CD8-positive, alpha-beta memory T cell (primary cell): Measurements from ENCODE around the gene PRICKLE3. TPM values are rescaled to one million over a fixed set of nuclear protein-coding genes. Genes with fewer than 3 reads are reported as not detected.
"Not testable (repeated sequence)": the region's sequence is repeated elsewhere in the genome, so short reads cannot be mapped to it uniquely, and the experiment has no call there.

Experiments
- CTCF ChIA-PET: fragments of 350-600 bp; sonication (Branson Sonifier 250); formaldehyde crosslinking; loops from one replicate; lab custom pipeline; 2021; ENCODE audit warnings: antibody characterized with exemption; lab: Charles Lee
- POLR2A ChIA-PET: fragments of 350-600 bp; sonication (Branson Sonifier 250); formaldehyde crosslinking; loops from one replicate; lab custom pipeline; 2021; ENCODE audit warnings: antibody characterized with exemption; lab: Charles Lee
- DNase-seq, 5 donors: peaks; one replicate each; pipeline versions ENCODE4 v3.0.0 to v3.0.0-alpha.2; 2020 to 2022; ENCODE audit warnings: mixed read lengths in 1 of 5
- H3K27ac ChIP-seq: one replicate; pipeline ENCODE4 v1.7.0; 2013; ENCODE audit warnings: low read depth, mild to moderate bottlenecking, low read length, moderate library complexity
- H3K27me3 ChIP-seq: 2 replicates; pipeline ENCODE4 v1.7.0; 2013; ENCODE audit warnings: low read length, mild to moderate bottlenecking; ENCODE audit not compliant: insufficient read depth, poor library complexity, severe bottlenecking
- H3K36me3 ChIP-seq: 2 replicates; pipeline ENCODE4 v1.7.0; 2013; ENCODE audit warnings: mild to moderate bottlenecking, low read length, moderate library complexity; ENCODE audit not compliant: insufficient read depth
- H3K4me1 ChIP-seq: 2 replicates; pipeline ENCODE4 v1.7.0; 2013; ENCODE audit warnings: mild to moderate bottlenecking, low read length, moderate library complexity; ENCODE audit not compliant: insufficient read depth
- H3K4me3 ChIP-seq: 2 replicates; pipeline ENCODE4 v1.7.0; 2013; ENCODE audit warnings: mild to moderate bottlenecking, low read length
- H3K9me3 ChIP-seq: 2 replicates; pipeline ENCODE4 v1.7.0; 2013; ENCODE audit warnings: mild to moderate bottlenecking, low read length
- H3K27ac Mint-ChIP-seq, 8 donors: one replicate each; pipeline ENCODE4 v1.8.0; 2020 to 2021; ENCODE audit warnings: mixed read lengths in 8 of 8, mild to moderate bottlenecking in 6 of 8, inconsistent platforms in 3 of 8, moderate library complexity in 3 of 8
- H3K27me3 Mint-ChIP-seq, 2 donors: one replicate each; pipeline ENCODE4 v1.8.0; 2020 to 2021; ENCODE audit warnings: mixed read lengths in 2 of 2, mild to moderate bottlenecking in 1 of 2, moderate library complexity in 1 of 2
- H3K36me3 Mint-ChIP-seq, 3 donors: one replicate each; pipeline ENCODE4 v1.8.0; 2020 to 2021; ENCODE audit warnings: mixed read lengths in 3 of 3, inconsistent platforms in 1 of 3, mild to moderate bottlenecking in 1 of 3
- H3K4me1 Mint-ChIP-seq, 3 donors: one replicate each; pipeline ENCODE4 v1.8.0; 2020 to 2021; ENCODE audit warnings: mixed read lengths in 3 of 3, inconsistent platforms in 1 of 3, mild to moderate bottlenecking in 1 of 3
- H3K4me3 Mint-ChIP-seq, 7 donors: one replicate each; pipeline ENCODE4 v1.8.0; 2020 to 2021; ENCODE audit warnings: mixed read lengths in 7 of 7, mild to moderate bottlenecking in 6 of 7, moderate library complexity in 4 of 7, inconsistent platforms in 2 of 7
- H3K9me3 Mint-ChIP-seq, 5 donors: one replicate each; pipeline ENCODE4 v1.8.0; 2020 to 2022; ENCODE audit warnings: mixed read lengths in 5 of 5, mild to moderate bottlenecking in 3 of 5, moderate library complexity in 2 of 5, inconsistent platforms in 1 of 5
- polyA plus RNA-seq: library from polyadenylated mRNA; unstranded; fragments of 300-500 nt; fragmentation: Illumina TruSeq; gene quantifications from one replicate; pipeline ENCODE4 v1.2.3, GENCODE V29; 2021
- total RNA-seq, 2 experiments: library from RNA; stranded (reverse); gene quantifications; one replicate each; pipeline ENCODE4 v1.2.3, GENCODE V29; 2021

PRICKLE3 gene
- total and polyA plus RNA-seq, 3 experiments from 2014 or later = 3.0 to 13.5 (median 13.3) TPM

DNA sequence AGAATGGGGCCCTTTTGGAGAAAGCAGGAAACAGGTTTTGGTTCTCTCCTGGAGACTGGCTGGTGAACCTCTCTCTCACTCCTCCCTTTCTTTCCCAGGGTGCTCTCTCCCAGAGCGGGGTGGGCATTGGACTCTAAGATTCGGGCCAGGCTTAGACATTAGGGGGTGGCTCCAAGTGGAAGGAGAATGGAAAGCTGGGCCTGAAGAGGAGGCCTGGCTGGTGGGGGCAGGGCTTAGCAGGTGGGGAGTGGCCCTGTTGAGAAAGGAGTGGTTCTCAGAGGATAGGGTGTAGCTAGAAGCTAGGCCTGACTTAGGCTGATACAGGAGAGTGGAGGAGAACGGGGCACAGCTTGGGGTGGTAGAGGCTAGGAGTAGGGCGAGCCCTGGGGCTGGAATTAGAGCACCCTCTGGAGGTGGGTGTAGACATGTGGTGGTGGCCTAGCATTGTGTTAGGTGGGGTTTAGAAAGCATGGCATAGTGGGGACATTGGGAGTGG, 8.8 kb downstream of the PRICKLE3 start:
- no peak for DNase-seq
- peak overlapping the region in 6 of 8 donors; percentile 16 to 82 (median 72) for H3K27ac Mint-ChIP-seq
- H3K36me3 Mint-ChIP-seq = peaks cover 3 to 59% (median 15%) of the 10 kb centered on the region in 3 donors
- CTCF ChIA-PET = interaction anchor here (1.3 to 2.1 kb wide), 3 partner anchors 11 to 15 kb away, joined by 4 to 11 read pairs (median 5); no protein-coding TSS in a partner anchor
- H3K4me1 Mint-ChIP-seq = peaks cover 8 to 15% (median 8%) of the 10 kb centered on the region in 3 donors
- H3K27me3 Mint-ChIP-seq = no peaks in the 10 kb centered on the region
- Histone ChIP-seq H3K9me3 (no peaks in the 10 kb centered on the region), H3K27ac (no peak overlapping the region), H3K36me3 (peaks cover 3% of the 10 kb centered on the region), H3K27me3 (no peaks in the 10 kb centered on the region), H3K4me1 (peaks cover 7% of the 10 kb centered on the region), H3K4me3 (no peak overlapping the region)
- no peaks in the 10 kb centered on the region for H3K9me3 Mint-ChIP-seq
- H3K4me3 Mint-ChIP-seq = no peak overlapping the region
- POLR2A ChIA-PET = no interaction called here

- Histone ChIP-seq H3K36me3 (peaks cover 3% of the 10 kb centered on the region), H3K4me1 (peaks cover 7% of the 10 kb centered on the region), H3K27me3 (no peaks in the 10 kb centered on the region), H3K4me3 (no peak overlapping the region), H3K27ac (no peak overlapping the region), H3K9me3 (no peaks in the 10 kb centered on the region)
- CTCF ChIA-PET = interaction anchor here (0.7 to 2.1 kb wide), 4 partner anchors 10 to 21 kb away, joined by 3 to 11 read pairs (median 4); no protein-coding TSS in a partner anchor
- H3K27me3 Mint-ChIP-seq = no peaks in the 10 kb centered on the region
- no peak for DNase-seq
- peak overlapping the region in 3 of 8 donors; percentile 47 to 74 (median 70) for H3K27ac Mint-ChIP-seq
- peak overlapping the region in 3 of 7 donors; percentile 18 to 30 (median 24) for H3K4me3 Mint-ChIP-seq
- H3K36me3 Mint-ChIP-seq = peaks cover 0 to 56% (median 12%) of the 10 kb centered on the region in 3 donors
- H3K4me1 Mint-ChIP-seq = peaks cover 8 to 15% (median 8%) of the 10 kb centered on the region in 3 donors
- H3K9me3 Mint-ChIP-seq = no peaks in the 10 kb centered on the region
- POLR2A ChIA-PET = no interaction called here
These were observed 9.5 kb downstream of the PRICKLE3 start for GRCh38 chrX:49176421-49177326.

GRCh38 chrX:49175435-49176274, 10.5 kb downstream of the PRICKLE3 start:
- no peak for DNase-seq
- Histone ChIP-seq H3K36me3 (peaks cover 3% of the 10 kb centered on the region), H3K27ac (no peak overlapping the region), H3K4me3 (no peak overlapping the region), H3K27me3 (no peaks in the 10 kb centered on the region), H3K4me1 (peaks cover 7% of the 10 kb centered on the region), H3K9me3 (no peaks in the 10 kb centered on the region)
- no peaks in the 10 kb centered on the region for H3K9me3 Mint-ChIP-seq
- H3K36me3 Mint-ChIP-seq = peaks cover 0 to 52% (median 12%) of the 10 kb centered on the region in 3 donors
- H3K27me3 Mint-ChIP-seq = no peaks in the 10 kb centered on the region
- H3K4me3 Mint-ChIP-seq = peak overlapping the region in 1 of 7 donors; percentile 42
- CTCF ChIA-PET = interaction anchor here (0.7 to 1.4 kb wide), 2 partner anchors 17 to 20 kb away, joined by 3 to 4 read pairs; no protein-coding TSS in a partner anchor
- POLR2A ChIA-PET = no interaction called here
- peaks cover 8 to 15% (median 8%) of the 10 kb centered on the region in 3 donors for H3K4me1 Mint-ChIP-seq
- peak overlapping the region in 4 of 8 donors; percentile 50 to 82 (median 70) for H3K27ac Mint-ChIP-seq

DNA sequence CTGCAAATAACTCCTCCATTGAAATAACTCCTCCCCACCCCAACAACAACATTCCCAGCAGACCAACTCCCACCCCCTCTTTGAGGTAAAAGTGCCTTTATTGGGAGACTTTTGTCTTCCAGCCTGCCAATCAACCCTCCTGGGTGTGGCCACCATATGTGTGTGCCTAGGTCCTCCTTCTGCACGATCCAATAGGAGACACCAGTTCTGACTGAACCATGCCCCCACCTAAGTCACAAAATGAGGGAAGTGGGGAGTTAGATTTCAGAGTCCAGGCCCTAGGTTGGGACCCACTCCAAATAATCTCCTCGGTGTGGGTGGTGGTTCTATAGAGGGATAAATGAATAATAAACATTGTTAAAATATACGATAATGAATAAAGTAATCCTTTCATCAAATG, 11.4 kb downstream of the PRICKLE3 start:
- Mint-ChIP-seq H3K4me3 (peak overlapping the region in 2 of 7 donors; percentile 14 to 71), H3K4me1 (peaks cover 8 to 15% (median 8%) of the 10 kb centered on the region in 3 donors), H3K9me3 (no peaks in the 10 kb centered on the region), H3K36me3 (peaks cover 0 to 46% (median 7%) of the 10 kb centered on the region in 3 donors), H3K27me3 (no peaks in the 10 kb centered on the region), H3K27ac (peak overlapping the region in 4 of 8 donors; percentile 10 to 61 (median 42))
- Histone ChIP-seq H3K9me3 (no peaks in the 10 kb centered on the region), H3K27me3 (no peaks in the 10 kb centered on the region), H3K4me1 (peaks cover 7% of the 10 kb centered on the region), H3K4me3 (no peak overlapping the region), H3K27ac (no peak overlapping the region), H3K36me3 (peaks cover 3% of the 10 kb centered on the region)
- ChIA-PET POLR2A (no interaction called here), CTCF (no interaction called here)
- no peak for DNase-seq

GRCh38 chrX:49173544-49173943, 12.6 kb downstream of the PRICKLE3 start:
- peak overlapping the region in 2 of 7 donors; percentile 84 to 86 for H3K4me3 Mint-ChIP-seq
- CTCF ChIA-PET = not testable (repeated sequence)

GRCh38 chrX:49172280-49172780, 13.8 kb downstream of the PRICKLE3 start:
- H3K4me3 ChIP-seq = peak overlapping the region; percentile 60
- H3K9me3 ChIP-seq = no peaks in the 10 kb centered on the region
- Mint-ChIP-seq H3K36me3 (peaks cover 0 to 25% (median 2%) of the 10 kb centered on the region in 3 donors), H3K27ac (peak overlapping the region; percentile 73 to 95 (median 89)), H3K4me1 (peaks cover 15 to 20% (median 16%) of the 10 kb centered on the region in 3 donors), H3K4me3 (peak overlapping the region; percentile 84 to 95 (median 86)), H3K9me3 (no peaks in the 10 kb centered on the region), H3K27me3 (no peaks in the 10 kb centered on the region)
- peaks cover 3% of the 10 kb centered on the region for H3K36me3 ChIP-seq
- H3K27ac ChIP-seq = peak overlapping the region; percentile 59
- H3K4me1 ChIP-seq = peaks cover 15% of the 10 kb centered on the region
- CTCF ChIA-PET = interaction anchor here (1.9 kb wide), 1 partner anchor 16 kb away, joined by 8 read pairs; no protein-coding TSS in a partner anchor
- POLR2A ChIA-PET = interaction anchor here (0.7 kb wide), 1 partner anchor 14 kb away, joined by 3 read pairs; the partner anchor contains the start of gene PRICKLE3
- peak; percentile 41 to 73 (median 56) for DNase-seq
- no peaks in the 10 kb centered on the region for H3K27me3 ChIP-seq

More at GRCh38 chrX:49173544-49173943, 12.6 kb downstream of the PRICKLE3 start:
- Mint-ChIP-seq H3K27ac (peak overlapping the region in 6 of 8 donors; percentile 51 to 94 (median 82)), H3K36me3 (peaks cover 0 to 35% (median 4%) of the 10 kb centered on the region in 3 donors), H3K4me1 (peaks cover 8 to 16% (median 8%) of the 10 kb centered on the region in 3 donors)
- H3K9me3 Mint-ChIP-seq, POLR2A ChIA-PET, H3K4me3 ChIP-seq, H3K4me1 ChIP-seq, DNase-seq, H3K27me3 Mint-ChIP-seq, H3K27me3 ChIP-seq, H3K9me3 ChIP-seq, H3K36me3 ChIP-seq: not testable (repeated sequence)
- peak overlapping the region; percentile 59 for H3K27ac ChIP-seq

GRCh38 chrX:49171752-49172279, 14.4 kb downstream of the PRICKLE3 start, which contains the start of gene PLP2:
PLP2 (plus strand) TSS chrX:49171898; CDS start chrX:49172001, 103 bp downstream.
- Histone ChIP-seq H3K36me3 (peaks cover 3% of the 10 kb centered on the region), H3K27ac (peak within 1 kb of the TSS; percentile 59), H3K4me1 (peaks cover 18% of the 10 kb centered on the region), H3K9me3 (no peaks in the 10 kb centered on the region), H3K27me3 (no peaks in the 10 kb centered on the region), H3K4me3 (peak within 1 kb of the TSS; percentile 60)
- DNase-seq = peak; percentile 36 to 63 (median 59)
- H3K4me3 Mint-ChIP-seq = peak within 1 kb of the TSS; percentile 84 to 95 (median 86)
- peaks cover 0 to 24% (median 2%) of the 10 kb centered on the region in 3 donors for H3K36me3 Mint-ChIP-seq
- ChIA-PET POLR2A (interaction anchor here (0.6 to 0.7 kb wide), 3 partner anchors 14 to 19 kb away, joined by 3 to 5 read pairs (median 4); partner anchors contain the start of gene PRICKLE3), CTCF (interaction anchor here (0.8 to 1.9 kb wide), 2 partner anchors 10 to 15 kb away, joined by 3 to 8 read pairs; no protein-coding TSS in a partner anchor)
- H3K27me3 Mint-ChIP-seq = no peaks in the 10 kb centered on the region
- H3K4me1 Mint-ChIP-seq = peaks cover 18 to 23% (median 20%) of the 10 kb centered on the region in 3 donors
- no peaks in the 10 kb centered on the region for H3K9me3 Mint-ChIP-seq
- H3K27ac Mint-ChIP-seq = peak within 1 kb of the TSS; percentile 73 to 95 (median 89)
